T-helper 1 cell (primary cell): ENCODE measurements around the gene CLMN.

Source experiments
- DNase-seq, 5 donors: peaks; one replicate each; pipeline ENCODE4 v3.0.0-alpha.2; 2012 to 2020

The CLMN gene

DNA sequence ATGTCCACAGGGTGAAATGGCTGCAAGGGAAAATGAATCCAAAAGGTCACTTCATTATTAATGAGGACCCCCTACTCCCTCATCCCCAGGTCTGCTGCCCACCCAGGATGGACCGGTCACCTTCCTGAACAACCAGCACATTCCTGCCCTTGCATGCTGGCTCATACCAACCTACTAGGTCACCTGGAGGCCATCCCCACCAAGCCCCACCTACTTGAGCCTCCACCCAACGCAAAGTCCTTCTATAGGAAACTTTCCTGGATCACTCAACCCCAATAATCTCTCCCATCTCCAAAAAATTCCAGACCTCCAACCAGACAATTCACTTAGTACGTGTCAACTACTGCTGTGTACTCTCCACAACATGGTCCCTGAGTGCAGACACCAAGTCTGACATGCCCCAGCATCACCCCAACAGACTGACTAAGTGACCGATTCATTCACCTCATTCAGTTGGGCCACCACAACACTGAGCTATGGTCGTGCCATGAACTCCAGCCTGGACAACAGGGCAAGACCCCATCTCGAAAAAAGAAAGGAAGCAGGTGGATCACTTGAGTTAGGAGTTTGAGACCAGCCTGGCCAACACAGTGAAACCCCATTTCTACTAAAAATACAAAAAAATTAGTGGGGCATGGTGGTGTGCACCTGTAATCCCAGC, 18.1 kb downstream of the CLMN start:
- no peak for DNase-seq

DNA sequence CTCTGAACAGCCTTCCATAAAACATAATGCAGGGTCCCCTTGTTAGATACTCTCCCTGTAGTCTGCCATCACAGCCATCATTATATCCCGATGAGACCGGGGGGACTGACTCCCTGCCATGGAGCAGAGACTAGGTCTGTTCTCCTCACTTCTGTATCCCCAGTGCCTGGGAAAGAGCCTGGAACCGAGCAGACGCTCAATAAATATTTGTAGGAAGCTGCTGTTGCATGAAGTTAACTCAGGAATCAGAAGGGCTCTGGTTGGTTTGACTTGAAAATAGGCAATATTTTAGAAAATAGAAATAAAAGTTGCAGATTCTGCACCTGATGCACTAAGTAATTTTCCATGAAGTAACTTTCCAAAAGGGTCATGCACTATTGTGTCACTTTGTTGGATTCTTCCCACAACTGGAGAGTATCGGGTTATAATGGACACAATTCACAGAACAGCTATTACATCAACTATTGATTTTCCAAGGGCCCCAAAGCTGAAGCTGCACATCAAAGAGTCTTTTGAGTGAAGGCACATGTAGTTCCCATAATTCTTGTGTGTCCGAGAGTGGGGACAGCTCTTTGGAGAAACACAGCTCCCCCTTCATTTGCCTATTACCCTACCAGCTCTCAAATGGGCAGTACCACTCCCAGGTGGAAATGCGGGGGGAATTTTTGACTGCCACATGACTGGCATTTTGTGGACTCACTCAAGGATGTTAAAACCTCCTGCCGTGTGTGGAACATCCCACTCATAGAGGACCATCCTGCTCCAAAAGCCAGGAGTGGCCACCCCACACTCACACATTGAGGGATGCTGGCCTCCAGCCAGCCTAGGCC, 18.8 kb downstream of the CLMN start:
- no peak for DNase-seq

DNA sequence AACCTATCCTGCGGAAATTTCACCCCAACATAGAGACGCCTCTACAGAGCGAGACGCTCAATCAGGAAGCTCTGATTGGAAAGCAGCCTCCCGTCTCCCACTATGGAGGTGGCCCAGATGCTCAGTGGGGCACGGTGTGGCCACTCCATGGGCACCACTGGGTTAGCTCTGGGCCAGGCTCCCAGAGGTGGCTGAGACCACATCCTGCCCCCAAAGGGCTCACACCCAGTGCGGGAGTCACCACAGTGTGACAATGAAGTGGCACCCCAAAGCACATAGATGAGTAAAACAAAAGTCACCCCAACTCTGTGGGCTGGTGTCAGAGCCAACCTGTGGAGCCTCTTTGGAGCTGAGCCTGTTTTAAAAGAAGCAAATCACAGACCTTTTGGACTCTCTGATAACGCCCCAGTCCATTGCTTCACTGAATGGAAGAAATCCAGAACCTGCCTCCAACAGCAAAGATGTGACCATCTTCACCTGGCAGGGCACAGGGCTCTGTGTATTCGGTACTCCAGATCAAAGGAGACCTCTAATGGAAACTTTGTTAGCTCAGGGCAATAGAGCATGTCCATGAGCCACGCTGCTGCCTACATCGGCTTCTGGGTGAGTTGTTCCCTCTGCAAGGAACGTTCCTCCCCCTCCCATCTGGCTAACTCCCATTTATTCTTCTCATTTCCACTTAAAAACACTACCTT, 19.6 kb downstream of the CLMN start:
- DNase-seq = no peak

DNA sequence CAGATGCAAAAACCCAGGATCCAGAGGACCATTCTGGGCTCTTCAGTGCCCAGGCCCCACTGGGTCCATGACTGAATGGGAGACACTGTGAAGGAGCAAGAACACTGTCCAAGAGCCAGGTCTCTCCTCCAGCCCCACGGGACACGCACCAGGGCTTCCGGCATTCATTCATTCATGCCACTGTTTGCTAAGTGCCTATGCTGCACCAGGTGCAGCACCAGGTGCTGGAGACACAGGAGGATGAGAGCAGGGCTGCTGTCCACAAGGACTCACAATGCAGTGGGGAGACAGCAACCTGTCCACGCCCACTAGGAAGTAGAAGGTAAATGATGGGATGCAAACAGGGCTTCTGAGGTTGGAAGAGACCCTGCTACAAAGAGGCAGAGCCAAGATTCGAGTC, 20.4 kb downstream of the CLMN start:
- DNase-seq = no peak

DNA sequence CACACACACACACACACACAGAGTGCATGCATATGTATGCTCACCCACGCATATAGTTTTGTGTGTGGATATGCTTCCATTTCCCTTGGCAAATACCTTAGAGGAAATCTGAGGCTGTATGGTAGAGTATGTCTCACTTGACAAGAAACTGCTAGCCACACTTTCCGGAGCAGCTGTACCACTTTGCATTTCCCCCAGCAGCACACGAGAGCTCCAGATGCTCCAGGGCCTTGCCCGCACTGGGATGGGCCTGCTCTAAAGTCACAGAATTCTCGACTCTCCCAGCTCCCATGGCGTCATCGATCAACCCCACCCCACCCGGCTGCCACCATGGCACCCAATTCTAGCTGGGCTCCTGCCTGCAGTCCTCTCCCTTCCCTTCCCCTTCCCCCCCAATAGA, 21.9 kb downstream of the CLMN start:
- DNase-seq = no peak

DNA sequence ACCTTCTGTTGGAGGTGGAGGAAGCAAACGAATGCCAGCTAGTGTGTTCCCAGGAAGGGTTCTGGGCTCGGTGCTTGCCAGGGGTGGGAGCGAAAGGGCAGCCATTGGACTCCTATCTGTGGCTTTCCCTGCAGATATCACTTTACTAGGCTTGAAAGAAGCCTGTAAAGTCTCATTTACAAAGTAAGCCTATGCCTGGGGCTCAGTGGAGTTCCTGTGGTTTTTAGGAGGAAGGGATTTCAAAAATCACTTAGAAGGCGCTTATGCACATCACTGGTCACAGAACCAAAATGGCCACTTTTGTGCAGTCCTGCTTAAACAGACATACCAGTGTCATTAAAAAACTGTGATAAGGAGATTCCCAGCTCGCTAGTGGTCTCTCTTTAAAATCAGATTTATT, 22.7 kb downstream of the CLMN start:
- no peak for DNase-seq

DNA sequence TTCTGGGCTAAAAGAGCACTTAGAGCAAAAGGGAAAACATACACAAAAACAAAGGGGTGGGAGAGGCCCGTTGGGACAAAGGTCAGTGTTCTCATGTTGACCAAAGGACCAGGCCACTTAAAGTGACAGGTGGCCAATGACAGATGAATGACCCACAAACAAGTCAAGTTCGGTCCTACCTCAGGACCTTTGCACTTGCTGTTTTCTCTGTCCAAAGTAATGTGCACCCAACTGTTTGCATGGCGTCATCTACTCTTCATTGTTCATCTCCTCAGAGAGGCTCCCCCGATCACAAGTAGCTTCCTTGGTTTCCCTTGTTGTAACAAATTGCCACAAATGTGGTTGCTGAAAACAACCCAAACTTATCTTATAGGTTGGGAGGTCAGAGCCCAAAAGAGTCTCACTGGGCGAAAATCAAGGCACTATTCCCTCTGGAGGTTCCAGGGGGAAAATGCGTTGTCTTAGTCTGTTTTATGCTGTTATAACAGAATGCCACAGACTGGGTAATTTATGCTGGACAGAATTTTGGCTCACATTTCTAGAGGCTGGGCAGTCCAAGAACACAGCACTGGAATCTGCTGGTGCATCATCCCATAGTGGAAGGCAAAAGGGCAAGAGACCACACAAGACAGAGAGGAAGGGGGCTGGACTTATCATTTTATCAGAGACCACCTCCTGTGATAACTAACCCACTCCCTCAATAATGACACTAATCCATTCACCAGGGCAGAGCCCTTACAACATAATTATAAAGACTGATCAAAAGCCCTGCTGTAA, 23.9 kb downstream of the CLMN start:
- no peak for DNase-seq

DNA sequence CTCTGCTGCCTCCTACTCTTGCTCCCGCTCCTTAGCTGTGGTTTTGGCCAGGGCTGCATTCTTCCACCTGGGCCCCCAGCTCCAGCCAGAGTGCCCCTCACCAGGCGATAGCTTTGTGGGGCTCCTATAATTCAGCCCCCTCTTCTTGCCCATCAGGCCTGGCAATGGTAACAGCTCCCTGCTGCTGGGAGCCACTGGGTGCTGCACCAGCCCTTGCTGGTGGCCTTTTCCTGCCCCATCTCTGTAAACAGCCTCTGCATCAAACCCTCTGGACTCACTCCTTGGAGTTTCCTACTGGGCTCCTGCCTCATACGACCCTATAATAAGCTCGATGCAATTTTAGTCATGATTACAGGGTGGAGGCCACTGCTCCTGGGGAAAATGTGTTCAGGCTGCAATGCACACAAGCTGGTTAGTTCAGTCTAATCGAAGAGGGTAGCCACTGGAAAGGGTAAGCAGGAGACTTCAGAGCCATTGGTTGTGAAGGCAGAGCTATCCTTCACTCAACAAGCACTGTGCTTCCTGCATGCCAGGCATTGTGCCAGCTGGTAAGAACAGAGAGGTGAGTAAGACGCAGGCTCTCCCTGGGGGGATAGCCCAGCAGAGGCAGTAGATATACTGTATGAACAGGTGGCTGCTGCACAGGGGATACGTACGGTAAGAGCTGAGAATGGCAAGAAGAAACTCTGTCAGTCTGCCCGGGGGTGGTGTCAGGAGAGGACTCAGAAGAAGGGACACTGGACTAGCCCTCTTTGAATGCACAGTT, 24.7 kb downstream of the CLMN start:
- DNase-seq = no peak

DNA sequence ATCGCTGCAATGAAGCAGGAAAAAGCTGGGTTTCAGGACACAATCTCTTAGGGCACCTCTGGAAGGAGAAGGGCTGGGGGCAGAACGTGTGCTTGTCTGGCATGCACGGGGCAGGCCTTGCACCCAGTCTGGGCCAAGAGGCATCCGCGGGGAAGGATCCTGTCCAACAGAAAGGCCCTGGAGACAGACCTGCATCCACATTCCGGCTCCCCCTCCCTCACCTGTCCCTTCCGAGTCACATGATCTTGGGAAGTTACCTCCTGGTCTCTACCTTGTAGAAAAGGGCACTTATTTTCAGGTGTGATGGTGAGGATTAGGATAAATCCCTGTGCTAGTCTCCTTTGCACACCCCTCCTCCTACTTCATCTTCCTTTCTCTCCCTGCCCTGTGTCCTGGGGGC, 25.4 kb downstream of the CLMN start:
- no peak for DNase-seq

DNA sequence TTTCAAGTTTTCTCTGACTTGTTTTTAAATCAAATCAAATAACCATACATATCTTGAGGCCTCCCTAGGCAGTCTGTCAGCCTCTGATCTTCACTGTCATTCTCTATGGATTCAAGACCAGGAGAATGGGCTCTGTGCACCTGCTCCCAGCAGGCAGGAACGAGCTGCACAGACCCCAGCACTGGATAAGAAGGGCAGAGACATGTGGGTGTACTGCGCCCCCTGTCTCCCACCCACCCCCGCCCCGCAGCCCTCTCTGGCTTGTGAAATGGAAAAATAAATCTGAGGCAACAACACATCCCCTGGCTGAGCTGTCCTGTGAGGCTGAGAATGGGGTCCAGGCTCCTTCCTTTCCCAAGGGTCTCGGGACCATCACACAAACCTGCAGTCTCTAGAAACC, 26.3 kb downstream of the CLMN start:
- no peak for DNase-seq

DNA sequence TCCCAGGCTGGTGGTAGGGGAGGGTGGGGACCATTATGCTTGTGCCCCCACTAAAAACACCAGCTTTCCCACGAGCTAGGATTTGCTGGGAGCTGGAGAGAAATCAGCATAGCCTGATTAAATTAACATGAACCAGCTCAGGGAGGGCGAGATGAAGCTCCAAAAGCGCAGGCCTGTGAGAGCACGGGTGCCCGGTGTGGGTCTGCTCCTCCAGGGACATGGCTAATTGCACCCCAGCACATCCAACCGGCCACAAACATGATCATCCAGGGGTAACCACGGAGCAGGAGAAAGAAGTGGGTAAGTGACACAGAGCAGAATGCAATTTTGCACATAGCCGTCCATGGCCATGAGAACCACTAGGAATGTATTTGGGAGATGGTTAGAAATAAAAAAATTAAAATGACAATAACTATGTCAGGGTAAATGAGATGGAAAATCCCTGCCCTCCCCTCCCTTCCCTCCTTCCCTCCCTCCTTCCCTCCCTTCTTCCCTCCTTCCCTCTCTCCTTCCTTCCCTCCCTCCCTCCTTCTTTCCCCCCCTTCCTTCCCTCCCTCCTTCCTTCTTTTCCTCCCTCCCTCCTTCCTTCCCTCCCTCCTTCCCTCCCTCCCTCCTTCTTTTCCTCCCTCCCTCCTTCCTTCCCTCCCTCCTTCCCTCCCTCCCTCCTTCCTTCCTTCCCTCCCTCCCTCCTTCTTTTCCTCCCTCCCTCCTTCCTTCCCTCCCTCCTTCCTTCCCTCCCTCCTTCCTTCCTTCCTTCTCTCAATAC, 26.9 kb downstream of the CLMN start:
- no peak for DNase-seq

DNA sequence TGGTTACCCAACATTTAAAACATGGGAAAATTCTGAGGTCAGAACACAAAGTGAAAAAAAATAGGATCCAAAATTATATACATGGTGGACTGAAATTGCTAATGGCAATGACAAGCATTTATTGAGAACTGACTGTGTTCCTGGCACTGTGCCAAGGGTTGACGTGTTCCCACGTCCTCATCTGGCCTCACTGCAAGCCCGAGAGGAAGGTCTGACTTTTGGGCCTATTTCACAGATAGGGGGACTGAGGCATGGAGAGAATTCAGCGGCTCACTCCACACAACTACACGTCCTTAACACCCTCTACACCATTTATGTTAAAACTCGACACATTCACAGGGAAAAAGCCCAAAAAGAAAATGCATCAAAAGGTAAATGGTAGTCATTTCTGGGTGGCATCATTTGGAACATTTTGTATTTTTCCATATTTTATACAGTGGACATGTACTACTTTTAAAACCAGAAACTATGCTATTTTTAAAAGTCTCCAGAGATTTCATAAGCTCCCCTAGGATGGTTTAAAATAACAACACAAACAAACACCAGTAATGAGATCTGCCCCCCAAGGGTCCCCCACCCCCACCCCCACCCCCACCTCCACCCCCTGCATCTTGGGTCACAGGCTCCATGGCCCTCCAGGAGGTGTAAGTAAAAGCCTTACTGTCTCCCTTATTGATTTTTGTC, 27.7 kb downstream of the CLMN start:
- DNase-seq = no peak

DNA sequence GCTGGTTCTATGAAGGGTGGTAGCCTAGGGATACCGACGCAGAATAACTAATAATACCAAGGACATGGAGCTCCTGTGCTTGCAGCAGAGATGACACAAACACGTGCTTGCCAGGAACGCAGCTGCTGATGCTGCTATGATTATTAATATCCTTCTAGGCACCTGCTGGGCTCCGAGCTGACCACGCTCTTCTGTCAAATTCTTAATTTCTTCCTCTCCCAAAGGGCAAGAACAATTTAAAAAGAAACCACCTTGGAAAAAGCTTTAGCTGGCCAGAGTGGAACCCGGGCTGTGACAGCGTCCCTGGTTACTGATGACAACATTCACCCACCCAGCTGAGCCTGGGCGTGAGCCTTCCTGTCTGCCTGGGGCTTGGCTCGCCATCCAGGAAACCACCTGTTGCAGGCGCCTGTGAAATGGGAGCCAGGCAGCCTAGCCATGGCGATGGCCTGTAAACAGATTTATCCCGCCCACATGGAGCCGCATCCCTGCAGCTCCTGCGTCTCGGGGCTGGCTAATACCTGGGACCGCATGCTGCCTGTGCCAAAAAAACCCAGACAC, 28.8 kb downstream of the CLMN start:
- no peak for DNase-seq

DNA sequence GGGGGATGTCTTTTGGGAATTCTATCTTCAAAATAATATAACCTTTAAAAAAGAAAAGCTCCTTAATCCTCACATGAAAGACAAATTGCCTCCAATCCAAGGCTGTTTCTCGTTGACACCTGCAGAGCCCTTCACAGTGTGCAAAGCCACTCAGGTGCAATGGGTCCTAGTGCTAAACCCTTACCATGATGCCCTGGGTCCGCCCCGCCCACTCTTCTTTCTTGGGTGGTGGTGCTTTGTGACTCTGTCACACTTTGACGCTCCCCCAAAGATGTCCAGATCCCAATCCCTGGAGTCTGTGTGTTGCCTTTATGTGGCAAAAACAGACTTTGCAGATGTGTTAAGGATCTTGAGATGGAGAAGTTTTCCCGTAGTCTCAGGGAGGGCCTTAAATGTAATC, 29.7 kb downstream of the CLMN start:
- no peak for DNase-seq

DNA sequence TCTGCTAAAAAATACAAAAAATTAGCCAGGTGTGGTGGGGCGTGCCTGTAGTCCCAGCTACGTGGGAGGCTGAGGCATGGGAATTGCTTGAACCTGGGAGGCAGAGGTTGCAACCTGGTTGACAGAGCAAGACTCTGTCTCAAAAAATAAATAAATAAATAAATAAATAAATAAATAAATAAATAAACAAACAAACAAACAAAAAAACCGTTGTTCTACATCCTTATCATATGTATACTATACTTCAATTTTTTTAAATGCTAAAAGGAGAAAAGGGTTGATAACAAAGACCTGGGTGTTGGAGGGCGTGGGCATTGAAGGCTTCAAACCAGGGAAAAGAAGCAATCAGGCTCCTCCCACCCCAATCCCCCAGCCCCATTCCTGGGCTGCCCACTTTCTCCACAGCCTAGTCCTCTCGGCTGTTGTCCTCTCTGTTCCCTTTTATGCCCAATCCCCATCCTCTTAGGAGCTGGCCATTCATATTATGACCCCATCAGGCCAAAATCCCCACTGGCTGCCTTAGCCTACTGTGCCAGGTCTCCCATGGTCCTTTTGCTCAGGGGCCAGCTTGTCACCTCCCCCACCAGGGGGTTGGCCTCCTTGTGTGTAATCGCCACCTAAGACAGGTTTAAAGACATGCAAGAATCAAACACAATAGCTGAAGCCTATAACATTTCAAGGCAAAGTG, 30.2 kb downstream of the CLMN start:
- DNase-seq = no peak

DNA sequence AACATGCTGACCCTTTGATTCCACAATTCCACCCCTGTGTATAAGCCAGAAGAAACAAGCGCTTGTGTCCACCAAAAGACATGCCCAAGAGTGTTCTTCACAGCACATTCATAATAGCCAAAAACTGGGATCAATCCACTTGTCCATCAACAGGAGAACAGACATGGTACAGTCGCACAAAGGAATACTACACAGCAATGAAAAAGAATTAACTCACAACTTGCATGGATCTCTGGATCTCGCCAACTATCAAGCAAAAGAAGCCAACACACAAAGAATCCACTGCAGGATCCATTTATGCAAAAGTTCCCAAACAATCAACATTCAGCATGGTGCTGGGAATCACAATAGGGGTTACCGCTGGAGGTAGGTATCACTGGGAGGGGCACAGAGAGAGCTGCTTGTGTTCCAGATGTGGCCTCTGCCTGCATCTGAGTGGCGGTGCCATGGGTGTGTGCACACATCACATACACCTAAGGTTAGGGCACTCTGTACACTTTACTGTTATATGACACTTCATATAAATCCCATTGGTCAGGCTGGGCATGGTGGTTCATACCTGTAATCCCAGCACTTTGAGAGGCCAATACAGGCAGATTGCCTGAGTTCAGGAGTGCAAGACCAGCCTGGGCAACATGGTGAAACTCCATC, 30.9 kb downstream of the CLMN start:
- no peak for DNase-seq

DNA sequence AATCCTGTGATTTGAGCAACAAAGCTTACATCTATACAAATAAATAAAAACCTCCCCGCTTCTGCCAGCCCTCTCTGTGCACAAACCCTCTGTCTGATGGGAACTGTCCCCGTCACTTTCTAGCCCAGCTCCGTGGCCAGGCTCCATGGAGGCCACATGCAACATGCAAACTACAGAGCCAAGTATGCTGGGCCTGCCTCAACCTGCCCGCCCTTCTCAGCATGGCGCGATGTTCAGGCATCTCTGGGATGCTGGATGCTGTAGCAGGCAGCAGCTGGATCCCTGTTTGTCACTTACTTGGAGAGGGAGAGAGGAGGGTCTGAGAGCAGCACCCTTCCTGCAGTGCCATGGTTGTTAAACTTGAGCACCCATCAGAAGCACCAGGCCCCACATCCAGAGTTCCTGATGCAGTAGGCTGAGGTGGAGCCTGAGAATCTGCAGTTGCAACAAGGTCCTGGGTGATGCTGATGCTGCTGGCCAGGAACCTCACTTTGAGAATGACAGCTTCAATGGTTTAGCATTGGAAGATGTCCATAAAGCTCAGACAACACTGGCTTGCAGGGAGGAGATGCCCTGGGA, 32.4 kb downstream of the CLMN start:
- no peak for DNase-seq

DNA sequence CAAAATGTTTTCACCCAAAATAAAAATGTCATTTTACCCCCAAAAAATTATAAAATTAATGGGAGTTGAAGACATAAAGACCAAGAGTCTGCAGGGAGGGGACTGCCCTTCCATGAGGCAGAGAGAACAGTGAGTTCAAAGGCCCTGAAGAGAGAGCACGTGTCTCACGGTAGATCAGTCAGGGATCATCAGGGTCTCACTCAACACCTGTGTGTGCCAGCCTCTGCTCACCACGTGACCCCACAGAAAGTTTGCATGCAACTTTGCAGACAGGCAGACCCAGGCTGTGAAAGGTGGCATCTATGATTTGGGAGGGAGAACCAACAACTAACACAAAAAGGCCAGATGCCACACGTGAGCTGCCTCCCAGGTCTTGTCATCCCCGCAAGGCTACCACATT, 33.1 kb downstream of the CLMN start:
- DNase-seq = no peak

DNA sequence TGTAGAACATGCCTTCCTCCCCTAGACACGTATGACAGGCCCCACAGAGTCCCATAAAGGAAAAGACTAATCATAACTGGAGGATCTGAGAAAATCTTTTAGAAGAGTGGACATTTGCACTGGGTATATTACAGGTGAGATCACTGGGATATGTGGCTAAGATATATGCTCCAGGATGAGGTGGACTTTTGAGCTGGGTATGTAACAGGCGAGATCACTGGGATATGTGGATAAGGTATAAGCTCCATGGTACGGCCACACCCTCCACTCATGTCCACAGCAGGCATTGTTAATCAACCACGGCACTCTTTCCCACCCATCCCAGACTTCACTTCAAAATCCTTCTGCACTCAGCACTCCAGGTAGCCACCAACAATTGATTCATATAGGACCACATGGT, 34.1 kb downstream of the CLMN start:
- DNase-seq = no peak
